Choroid plexus epithelial cell (primary cell): ENCODE measurements around the gene ZNF423.
A peak's percentile ranks its signal among the peaks of the same experiment; 100 is the strongest.

Source experiments
- DNase-seq: peaks from one replicate; pipeline ENCODE4 v3.0.0-alpha.2; 2010; ENCODE audit warnings: low read depth
- H3K4me3 ChIP-seq: 2 replicates; pipeline ENCODE4 v1.5.1; 2011; ENCODE audit warnings: low read depth, mild to moderate bottlenecking, control low read depth, low read length, moderate library complexity
- CTCF ChIP-seq: conservative IDR thresholded peaks from 2 replicates; pipeline ENCODE4 v1.5.1; 2011; ENCODE audit warnings: low read depth, mild to moderate bottlenecking, control low read depth, inconsistent platforms, low read length, moderate library complexity

Gene ZNF423

GRCh38 chr16:49562228-49562627 is 293.7 kb downstream of the ZNF423 start:
- no peak overlapping the region for H3K4me3 ChIP-seq
- DNase-seq = no peak
- TF ChIP-seq CTCF = no peak

GRCh38 chr16:49560004-49560830 is 295.7 kb downstream of the ZNF423 start:
- no peak overlapping the region for H3K4me3 ChIP-seq
- TF ChIP-seq CTCF = no peak
- DNase-seq = no peak

- no peak for DNase-seq
- H3K4me3 ChIP-seq = no peak overlapping the region
- TF ChIP-seq CTCF = no peak
These were observed 296.7 kb downstream of the ZNF423 start for GRCh38 chr16:49559242-49559641.

GRCh38 chr16:49558451-49558850 is 297.5 kb downstream of the ZNF423 start:
- TF ChIP-seq CTCF = no peak
- DNase-seq = no peak
- H3K4me3 ChIP-seq = no peak overlapping the region

- peak; percentile 81 for TF ChIP-seq CTCF
- H3K4me3 ChIP-seq = no peak overlapping the region
- DNase-seq = peak; percentile 83
These were observed 299.1 kb downstream of the ZNF423 start for GRCh38 chr16:49556606-49557446.

- H3K4me3 ChIP-seq = no peak overlapping the region
- TF ChIP-seq CTCF = no peak
- DNase-seq = no peak
These were observed 299.7 kb downstream of the ZNF423 start for GRCh38 chr16:49556249-49556605.
